NCI-H82 (cell line): ENCODE measurements around the gene SLC22A25.
"Not testable (repeated sequence)": the region's sequence is repeated elsewhere in the genome, so short reads cannot be mapped to it uniquely, and the experiment has no call there.

Experiments used
- DNase-seq: peaks from one replicate; lab custom pipeline; 2025; lab: John Stamatoyannopoulos, UW

SLC22A25 gene

GRCh38 chr11:63235471-63236461, 7.6 kb downstream of the SLC22A25 start:
- not testable (repeated sequence) for DNase-seq

- no peak for DNase-seq
Observed at GRCh38 chr11:63229815-63230214, 13.6 kb downstream of the SLC22A25 start.

GRCh38 chr11:63227521-63228107, 15.8 kb downstream of the SLC22A25 start:
- DNase-seq: no peak

- no peak for DNase-seq
Observed at GRCh38 chr11:63226488-63227114, 16.8 kb downstream of the SLC22A25 start.

- DNase-seq: no peak
Observed at GRCh38 chr11:63214093-63214492, 29.3 kb downstream of the SLC22A25 start.

GRCh38 chr11:63212742-63213141, 30.7 kb downstream of the SLC22A25 start:
- peak; percentile 29 for DNase-seq

GRCh38 chr11:63210111-63210510, 33.3 kb downstream of the SLC22A25 start:
- DNase-seq: no peak
